ENCODE results near the gene IL1RAP.
"Not testable (repeated sequence)": the region's sequence is repeated elsewhere in the genome, so short reads cannot be mapped to it uniquely, and the experiment has no call there.

The IL1RAP gene

GRCh38 chr3:190513409-190514370 is at the start of gene IL1RAP:
Gene IL1RAP (plus strand): TSS chr3:190514085. CDS start chr3:190564290, 50,205 bp downstream.
- DNase-seq, result peak; percentile 80 to 94

GRCh38 chr3:190467922-190468321 is 46.0 kb upstream of the IL1RAP start:
- no peak for DNase-seq

- not testable (repeated sequence) for DNase-seq
Measured at GRCh38 chr3:190473261-190473660, 40.6 kb upstream of the IL1RAP start.

GRCh38 chr3:190481779-190482178 is 32.1 kb upstream of the IL1RAP start:
- no peak for DNase-seq

- DNase-seq, result no peak
Measured at GRCh38 chr3:190485830-190486532, 27.9 kb upstream of the IL1RAP start.

- no peak for DNase-seq
Measured at GRCh38 chr3:190486533-190486864, 27.4 kb upstream of the IL1RAP start.

- DNase-seq, result no peak
Measured at GRCh38 chr3:190486908-190487607, 26.8 kb upstream of the IL1RAP start.

- DNase-seq, result peak; percentile 7 to 41
Measured at GRCh38 chr3:190491533-190492054, 22.3 kb upstream of the IL1RAP start.

- DNase-seq, result no peak
Measured at GRCh38 chr3:190492129-190492528, 21.8 kb upstream of the IL1RAP start.

GRCh38 chr3:190492966-190493365 is 20.9 kb upstream of the IL1RAP start:
- no peak for DNase-seq

- DNase-seq, result no peak
Measured at GRCh38 chr3:190494907-190495306, 19.0 kb upstream of the IL1RAP start.

GRCh38 chr3:190495354-190495753 is 18.5 kb upstream of the IL1RAP start:
- no peak for DNase-seq

GRCh38 chr3:190495796-190496195 is 18.1 kb upstream of the IL1RAP start:
- no peak for DNase-seq

- no peak for DNase-seq
Measured at GRCh38 chr3:190496859-190497258, 17.0 kb upstream of the IL1RAP start.

GRCh38 chr3:190497811-190498210 is 16.1 kb upstream of the IL1RAP start:
- no peak for DNase-seq

GRCh38 chr3:190498293-190498692 is 15.6 kb upstream of the IL1RAP start:
- DNase-seq, result no peak

GRCh38 chr3:190499122-190499521 is 14.8 kb upstream of the IL1RAP start:
- DNase-seq, result no peak

- no peak for DNase-seq
Measured at GRCh38 chr3:190502946-190503345, 10.9 kb upstream of the IL1RAP start.

GRCh38 chr3:190504354-190505125 is 9.3 kb upstream of the IL1RAP start:
- peak in 1 of 2 experiments; percentile 13 for DNase-seq

- no peak for DNase-seq
Measured at GRCh38 chr3:190505381-190506003, 8.4 kb upstream of the IL1RAP start.

GRCh38 chr3:190506271-190506670 is 7.6 kb upstream of the IL1RAP start:
- no peak for DNase-seq

GRCh38 chr3:190512666-190513065 is 1.2 kb upstream of the IL1RAP start:
- DNase-seq, result no peak
